GM21381 (cell line): ENCODE data around the gene MTARC2.
"Not testable (repeated sequence)": the region's sequence is repeated elsewhere in the genome, so short reads cannot be mapped to it uniquely, and the experiment has no call there.

ENCODE experiments used
- ATAC-seq: cut with Tn5 transposase; IDR thresholded peaks from one replicate; pipeline ENCODE4 v1.9.1; 2021; ENCODE audit warnings: mild to moderate bottlenecking, moderate library complexity; ENCODE audit not compliant: unreplicated experiment

MTARC2 gene

GRCh38 chr1:220748089-220748934, at the start of gene MTARC2:
Gene MTARC2 (plus strand): TSS chr1:220748322. CDS start chr1:220748532, 210 bp downstream.
- peak; percentile 65 for ATAC-seq

- ATAC-seq: no peak
Observed at GRCh38 chr1:220698607-220699016, 49.5 kb upstream of the MTARC2 start.

GRCh38 chr1:220699044-220699443, 49.1 kb upstream of the MTARC2 start:
- ATAC-seq: no peak

DNA sequence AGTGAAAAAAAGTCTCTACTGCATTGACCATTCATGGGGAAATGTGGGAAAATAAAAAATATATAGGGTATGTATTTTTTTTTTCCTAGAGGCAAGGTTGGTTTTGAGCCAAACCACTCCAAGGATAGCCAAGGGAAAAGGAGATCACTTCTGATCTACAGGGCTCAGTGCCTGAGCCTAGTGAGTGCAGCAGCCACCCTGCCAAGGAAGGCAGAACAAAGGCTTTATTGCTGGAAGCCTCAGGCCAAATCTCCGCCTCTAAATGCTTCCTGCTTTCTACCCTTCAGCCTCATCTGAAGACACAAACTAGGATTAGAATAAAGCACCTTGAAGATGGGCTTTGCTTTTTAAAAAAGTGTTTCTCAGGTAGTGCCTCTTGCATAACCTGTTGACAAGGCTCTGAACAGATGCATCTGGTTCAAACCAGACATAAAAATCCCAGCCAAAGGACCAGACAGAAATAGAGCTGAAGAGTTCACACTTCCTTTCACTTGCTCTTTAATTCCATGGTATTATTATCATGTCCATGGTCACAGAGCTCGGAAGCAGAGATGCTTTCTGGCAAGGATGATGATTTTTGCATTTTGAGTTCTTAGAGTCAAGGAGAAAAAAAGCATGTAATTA, 47.5 kb upstream of the MTARC2 start:
- no peak for ATAC-seq

GRCh38 chr1:220701974-220702373, 46.1 kb upstream of the MTARC2 start:
- ATAC-seq: no peak

GRCh38 chr1:220702733-220703270, 45.3 kb upstream of the MTARC2 start:
- no peak for ATAC-seq

GRCh38 chr1:220703305-220703704, 44.8 kb upstream of the MTARC2 start:
- no peak for ATAC-seq

- no peak for ATAC-seq
Observed at GRCh38 chr1:220705782-220706181, 42.3 kb upstream of the MTARC2 start.

- ATAC-seq: no peak
Observed at GRCh38 chr1:220706480-220706879, 41.6 kb upstream of the MTARC2 start.

DNA sequence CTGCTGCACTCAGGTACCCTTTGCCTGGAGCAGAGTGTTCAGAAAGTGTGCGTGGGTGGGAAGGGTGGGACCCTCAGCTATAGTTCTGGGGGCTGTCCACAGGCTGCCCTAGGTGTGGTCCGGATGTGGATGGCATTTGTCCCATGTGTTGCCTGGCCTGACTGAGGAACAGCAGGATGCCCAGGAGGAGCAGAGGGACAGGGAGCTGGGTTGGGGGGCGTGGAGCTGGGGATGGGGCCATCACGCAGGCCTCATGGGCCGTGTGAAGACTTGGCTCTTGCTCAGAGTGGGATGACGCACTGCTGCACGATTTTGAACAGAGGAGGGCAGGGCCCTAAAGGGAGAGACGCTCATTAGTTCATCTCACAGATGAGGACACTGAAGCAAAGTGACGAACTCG, 41.0 kb upstream of the MTARC2 start:
- ATAC-seq: no peak

GRCh38 chr1:220708244-220708643, 39.9 kb upstream of the MTARC2 start:
- no peak for ATAC-seq

DNA sequence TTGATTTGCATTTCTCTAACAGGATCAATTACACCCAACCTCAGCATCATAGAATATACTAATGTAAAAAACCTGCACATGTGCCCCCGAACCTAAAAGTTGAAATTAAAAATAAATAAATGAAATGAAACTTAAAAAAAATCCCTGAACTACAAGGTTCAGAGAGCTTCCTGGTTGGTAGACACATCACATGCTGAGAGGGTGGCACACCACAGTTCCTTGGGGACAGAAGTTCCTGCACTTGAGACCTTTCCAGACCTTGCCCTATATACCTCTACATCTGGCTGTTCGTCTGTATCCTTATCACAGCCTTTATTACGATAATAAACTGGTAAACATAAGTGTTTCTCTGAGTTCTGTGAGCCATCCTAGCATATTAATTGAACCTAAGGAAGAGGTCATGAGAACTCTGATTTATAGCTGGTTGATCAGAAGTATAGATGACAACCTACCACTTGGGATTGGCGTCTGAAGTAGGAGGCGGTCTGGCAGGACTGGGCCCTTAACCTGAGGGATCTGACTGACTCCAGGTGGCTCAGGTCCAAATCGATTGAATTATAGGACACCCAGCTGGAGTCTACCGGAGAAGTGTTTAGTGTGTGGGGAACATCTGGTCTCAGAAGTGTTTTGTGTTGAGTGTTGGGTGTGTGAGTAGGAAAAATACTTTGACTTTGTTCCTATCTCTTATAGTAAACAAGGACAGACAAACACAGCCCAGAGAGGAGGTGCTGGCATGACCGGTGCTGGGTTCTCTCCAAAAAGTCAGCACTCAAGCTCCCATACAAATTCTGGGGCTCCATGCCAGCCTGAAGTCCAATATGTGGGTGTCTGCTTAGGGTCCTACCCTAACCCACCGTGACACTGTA, 39.0 kb upstream of the MTARC2 start:
- ATAC-seq: no peak

DNA sequence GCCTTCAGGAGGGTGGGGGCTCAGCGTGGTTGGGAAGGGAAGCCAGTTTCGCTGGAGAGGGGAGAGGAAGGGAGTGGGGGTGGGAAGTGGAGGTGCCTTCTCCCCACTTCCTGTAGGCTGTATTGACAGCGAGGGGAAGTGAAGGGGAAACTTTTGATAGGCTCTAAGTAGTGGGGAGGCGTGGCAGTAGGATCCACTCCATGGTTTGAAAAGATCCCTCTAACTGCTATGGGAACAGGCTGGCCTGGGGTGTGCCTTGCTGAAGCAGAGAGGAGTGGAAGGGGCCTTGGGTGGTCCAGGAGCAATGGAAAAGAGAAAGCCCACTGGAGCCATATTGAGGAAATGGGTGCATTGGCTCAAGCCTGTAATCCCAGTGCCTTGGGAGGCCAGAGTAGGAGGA, 37.8 kb upstream of the MTARC2 start:
- ATAC-seq: no peak

DNA sequence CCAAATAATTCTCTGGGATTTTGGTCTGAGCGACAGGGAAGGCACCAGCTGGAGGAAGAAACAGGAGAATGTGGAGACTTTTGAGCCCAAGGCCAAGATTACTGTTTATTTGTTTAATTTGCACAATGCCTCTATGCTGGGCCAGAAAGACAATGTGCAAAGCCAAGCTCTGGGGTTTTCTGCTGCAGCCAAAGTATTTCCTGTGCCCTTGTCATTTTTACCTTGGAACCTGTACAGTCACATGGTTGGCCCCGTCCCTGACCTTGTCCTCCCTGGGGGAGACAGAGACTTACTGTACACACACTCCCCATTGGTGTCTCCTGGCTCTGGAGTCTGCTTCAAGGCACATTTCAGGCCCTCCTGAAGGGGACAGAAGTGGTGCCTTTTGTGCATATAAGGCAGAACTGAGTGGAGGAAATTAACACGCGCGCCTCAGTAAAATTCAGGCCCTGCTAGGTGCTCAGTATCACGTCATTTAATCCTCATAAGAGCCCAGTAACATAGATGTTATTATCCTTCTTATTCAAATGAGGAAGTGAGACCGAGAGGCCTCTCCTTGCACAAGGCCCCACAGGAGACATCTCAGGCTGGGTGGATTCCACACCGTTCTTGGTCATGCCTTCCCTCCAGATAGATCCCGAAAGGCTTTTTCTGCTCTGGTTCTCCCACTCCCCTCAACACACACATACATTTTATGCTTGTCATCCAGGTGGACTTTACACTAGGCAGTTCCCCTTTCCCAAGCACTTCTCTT, 36.9 kb upstream of the MTARC2 start:
- ATAC-seq: no peak

- ATAC-seq: not testable (repeated sequence)
Observed at GRCh38 chr1:220715986-220716385, 32.1 kb upstream of the MTARC2 start.

DNA sequence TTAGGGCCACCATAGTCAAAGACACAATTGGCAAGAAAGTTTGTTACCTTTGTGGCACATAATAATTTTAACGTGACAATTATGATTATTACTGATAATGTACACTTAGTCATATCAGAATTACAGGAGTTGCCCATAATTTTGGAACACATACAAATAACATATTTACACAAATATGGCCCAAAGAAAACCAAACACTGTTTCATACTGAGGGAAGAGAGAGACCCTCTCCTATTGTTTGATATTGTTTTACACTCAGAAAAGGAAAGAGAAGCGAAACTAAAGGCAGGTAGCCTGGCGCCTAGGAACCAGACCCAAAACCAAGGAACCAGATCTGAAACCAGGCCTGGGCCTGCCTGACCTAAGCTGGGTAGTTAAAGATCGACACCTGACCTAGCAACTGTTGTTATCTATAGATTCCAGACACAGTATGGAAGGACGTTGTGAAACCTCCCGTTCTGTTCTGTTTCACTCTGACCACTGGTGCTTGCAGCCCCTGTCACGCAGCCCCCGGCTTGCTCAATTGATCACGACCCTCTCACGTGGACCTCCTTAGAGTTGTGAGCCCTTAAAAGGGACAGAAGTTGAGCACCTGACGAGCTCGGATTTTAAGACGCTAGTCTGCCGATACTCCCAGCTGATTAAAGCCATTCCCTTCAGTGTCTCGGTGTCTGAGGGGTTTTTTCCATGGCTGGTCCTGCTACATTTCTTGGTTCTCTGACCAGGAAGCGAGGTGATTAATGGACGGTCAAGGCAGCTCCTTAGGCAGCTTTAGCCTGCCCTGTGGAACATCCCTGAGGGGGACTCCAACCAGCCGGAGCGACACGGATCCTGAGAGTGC, 30.1 kb upstream of the MTARC2 start:
- no peak for ATAC-seq

- ATAC-seq: not testable (repeated sequence)
Observed at GRCh38 chr1:220721266-220721665, 26.9 kb upstream of the MTARC2 start.

GRCh38 chr1:220726634-220727033, 21.5 kb upstream of the MTARC2 start:
- ATAC-seq: no peak

DNA sequence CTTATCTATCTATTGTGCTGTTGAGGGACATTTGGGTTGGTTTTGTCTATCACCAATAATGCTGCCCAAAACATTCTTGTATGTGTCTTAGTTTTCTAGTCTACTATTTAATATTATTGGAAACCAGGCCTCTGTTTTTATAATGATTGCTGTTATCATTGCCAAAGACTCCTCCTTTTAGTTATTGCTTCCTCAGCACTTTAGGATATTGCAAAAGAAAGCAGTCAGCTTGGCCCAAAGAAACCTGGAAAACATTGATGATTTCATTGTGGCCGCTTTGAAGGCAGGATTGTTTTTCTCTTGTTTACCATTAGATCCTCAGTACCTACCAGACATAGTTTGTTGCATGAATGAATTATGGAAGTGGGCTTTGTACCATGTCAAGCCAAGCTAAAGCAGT, 20.6 kb upstream of the MTARC2 start:
- no peak for ATAC-seq

- ATAC-seq: no peak
Observed at GRCh38 chr1:220730486-220730885, 17.6 kb upstream of the MTARC2 start.
